GM19468 (cell line): Measurements from ENCODE around the gene PITPNM3.

Experiments
- ATAC-seq: cut with Tn5 transposase; IDR thresholded peaks from one replicate; pipeline ENCODE4 v1.9.1; 2021; ENCODE audit warnings: mild to moderate bottlenecking, moderate library complexity, moderate number of reproducible peaks; ENCODE audit not compliant: unreplicated experiment; ENCODE audit errors: extremely low read depth

The PITPNM3 gene

DNA sequence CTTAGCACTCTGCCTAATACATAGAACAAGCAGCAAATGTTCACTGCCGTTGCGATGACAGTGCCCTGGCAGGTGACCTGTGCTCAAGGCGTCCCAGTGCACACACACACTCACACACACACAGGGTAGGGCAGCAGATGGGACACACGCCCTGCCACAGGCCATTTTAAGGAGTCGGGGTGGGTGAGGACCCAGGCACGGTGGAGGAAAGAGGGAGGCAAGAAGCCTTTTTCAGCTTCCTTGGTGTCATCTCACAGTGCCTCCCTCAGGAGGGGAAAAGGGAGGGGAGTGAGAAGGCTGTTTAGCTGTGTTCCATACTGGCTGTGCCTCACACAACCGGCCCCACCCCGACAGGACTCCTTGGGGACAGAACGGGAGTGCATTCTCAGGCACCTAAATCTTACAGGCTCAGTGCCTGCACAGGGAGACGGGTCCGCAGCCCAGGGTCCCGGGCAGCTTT is 1.5 kb downstream of the PITPNM3 start:
- no peak for ATAC-seq

DNA sequence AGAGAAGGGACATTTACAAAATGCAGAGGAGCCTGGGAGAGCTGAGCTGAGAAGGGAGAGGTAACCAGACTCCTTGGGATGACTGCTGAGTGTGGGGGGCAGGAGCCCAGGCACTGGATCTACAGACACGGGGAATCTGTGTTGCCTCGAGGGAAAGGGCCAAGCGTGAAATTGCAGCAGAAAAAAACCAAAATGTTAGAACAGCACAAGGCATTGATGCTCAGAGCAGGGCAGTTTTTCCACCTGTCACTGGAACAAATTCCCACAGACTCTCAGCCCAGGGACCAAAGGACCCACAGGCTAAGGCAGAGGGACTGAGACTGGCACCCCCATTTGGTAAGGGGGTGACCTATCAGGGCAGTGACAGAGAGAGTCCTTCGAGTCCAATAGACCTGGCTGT is 2.0 kb downstream of the PITPNM3 start:
- no peak for ATAC-seq

DNA sequence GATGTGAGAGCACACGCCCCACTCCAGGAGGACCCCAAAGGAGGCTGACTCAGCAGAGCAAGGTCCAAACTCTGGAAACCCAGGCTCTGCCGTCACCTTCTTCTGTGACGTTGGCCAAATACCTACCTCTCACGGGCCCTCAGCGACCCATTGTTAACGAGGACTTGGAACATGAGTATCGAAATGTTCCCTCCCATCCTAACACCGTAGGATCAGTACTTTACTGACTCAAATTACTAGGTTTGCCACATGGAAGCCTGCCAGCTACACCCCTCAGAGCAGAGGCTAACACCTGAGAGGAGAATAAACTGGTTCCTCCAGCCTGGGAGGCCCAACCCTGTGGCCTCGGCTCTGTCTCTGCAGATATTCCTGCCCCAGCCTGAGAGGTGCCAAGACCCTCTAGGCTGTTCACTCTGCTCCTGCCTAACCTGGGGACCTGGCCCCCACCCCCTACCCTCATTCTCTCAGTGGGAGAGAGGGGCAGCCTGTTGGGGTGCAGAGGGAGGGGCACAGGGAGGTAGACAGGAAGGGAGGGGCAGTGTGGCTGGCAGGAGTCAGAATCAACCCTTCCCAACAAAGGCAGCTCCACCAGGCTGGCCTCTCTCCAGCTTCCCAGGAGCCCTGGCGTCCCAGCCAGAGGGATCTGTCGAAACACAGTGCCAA is 4.4 kb downstream of the PITPNM3 start:
- no peak for ATAC-seq

DNA sequence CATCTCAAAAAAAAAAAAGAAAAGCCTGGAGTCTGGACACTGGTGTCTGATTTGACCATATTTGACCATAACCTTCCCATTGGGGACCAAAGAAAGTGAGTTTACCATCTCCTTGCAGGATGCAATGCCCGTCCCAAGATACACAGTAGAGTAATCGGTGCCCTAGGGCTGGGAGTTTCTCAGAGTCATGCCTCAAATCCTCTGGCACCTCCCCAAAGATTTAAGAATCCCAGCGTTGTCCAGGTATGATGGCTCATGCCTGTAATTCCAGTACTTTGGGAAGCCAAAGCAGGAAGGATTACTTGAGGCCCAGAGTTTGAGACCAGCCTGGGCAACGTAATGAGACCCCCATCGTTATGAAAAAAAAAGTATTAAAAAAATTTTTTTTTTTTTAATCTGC is 5.0 kb downstream of the PITPNM3 start:
- no peak for ATAC-seq

DNA sequence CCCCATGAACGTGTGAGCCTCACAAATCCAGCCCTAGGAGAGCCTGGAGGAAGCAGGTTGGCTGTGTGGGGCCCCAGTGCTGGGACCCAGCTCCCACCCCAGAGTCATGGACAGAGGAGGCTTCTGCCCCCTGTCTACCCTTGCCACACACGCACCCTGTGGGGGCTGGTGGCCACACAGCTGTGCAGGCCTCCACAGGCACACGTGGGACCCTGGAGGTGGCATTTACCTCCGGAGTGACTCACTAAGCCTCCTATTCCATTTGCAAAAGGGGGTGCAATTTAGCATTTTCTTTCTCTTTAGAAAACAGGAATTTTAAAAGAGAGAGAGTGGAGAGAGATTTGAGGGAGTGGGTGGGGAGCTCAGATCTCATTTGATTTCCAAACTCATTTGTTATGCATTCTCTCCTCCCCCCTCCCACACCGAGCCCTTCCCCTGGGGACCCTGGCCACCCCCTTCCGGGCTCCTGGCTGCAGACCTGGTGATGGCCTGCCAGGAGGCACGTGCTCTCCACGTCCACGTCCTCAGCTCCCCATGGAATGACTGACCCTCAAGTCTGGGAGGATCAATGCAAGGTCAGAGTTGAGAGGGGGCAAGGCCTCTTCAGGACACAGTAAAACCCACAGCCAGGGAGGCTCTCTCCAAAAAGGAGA is 6.8 kb downstream of the PITPNM3 start:
- ATAC-seq = no peak

DNA sequence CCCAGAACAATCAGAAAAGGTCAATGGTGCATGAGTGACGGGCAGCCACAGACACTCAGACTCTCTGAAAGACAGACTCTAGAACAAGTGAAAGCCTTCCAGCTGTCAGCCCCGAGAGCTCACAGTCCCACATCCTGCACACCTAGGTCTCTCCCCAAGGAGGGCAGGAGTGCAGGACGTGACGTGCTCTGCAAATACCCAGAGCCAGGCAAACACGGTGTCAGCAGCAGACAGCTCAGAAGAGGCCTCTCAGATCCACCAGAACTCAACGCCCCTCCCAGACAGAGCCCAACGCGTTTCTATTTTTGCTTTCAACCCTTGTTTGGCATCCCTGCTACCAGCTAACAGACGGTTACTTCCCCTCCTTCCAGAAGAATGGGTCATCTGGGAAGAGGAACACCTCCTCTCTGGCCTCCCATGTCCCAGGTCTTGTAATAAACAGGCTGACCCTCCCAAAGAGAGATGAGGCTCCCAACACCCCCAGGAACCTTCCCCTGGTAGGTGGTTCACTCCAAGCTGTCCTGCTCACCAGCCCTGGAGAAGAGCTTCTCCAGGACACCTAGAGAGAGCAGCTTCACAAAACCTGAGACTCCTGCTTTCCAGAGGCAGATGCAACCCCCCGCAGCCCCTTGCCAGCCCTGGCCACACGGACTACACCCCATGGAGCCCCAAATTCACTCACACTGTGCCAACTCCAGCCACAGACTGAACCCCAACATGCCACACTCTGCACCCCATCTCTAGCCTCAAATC is 7.6 kb downstream of the PITPNM3 start:
- peak; percentile 36 for ATAC-seq

DNA sequence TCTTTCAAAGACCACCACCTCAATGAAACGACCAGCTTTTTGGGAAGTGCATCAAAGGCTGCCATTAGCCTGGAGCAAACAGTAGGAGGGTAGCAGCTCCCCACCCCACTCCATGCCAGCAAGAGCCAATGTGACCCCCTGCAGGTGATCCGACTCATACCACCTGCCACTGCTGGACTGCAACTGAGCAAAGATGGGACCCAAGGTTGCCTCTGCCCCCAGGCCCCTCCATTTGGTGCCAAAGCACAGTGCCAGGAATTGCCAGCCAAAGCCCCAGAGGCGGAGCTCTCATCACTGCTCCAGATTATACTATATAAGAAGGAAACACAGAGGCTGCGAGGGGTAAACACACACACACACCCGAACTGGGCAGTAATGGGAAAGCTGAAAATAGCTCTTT is 8.3 kb downstream of the PITPNM3 start:
- ATAC-seq = no peak

DNA sequence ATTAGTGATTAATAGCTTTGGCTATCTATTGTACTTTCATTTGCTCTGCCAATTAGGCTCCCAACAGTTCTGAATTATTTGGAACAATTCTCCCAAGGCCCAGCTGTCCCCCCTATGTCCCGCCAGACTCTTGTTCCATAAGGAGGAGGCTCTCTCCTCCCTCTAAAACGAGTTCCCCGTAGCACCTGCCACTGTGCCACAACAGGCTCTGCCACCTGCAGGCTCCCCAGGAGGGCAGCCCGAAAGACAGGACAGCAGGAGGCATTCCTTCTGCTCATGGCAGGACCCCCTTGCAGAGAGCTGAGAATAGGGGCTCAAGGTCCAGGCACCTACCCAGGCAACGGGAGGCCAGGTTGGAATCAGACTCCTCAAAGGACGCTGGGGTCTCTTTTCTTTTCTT is 9.0 kb downstream of the PITPNM3 start:
- no peak for ATAC-seq

DNA sequence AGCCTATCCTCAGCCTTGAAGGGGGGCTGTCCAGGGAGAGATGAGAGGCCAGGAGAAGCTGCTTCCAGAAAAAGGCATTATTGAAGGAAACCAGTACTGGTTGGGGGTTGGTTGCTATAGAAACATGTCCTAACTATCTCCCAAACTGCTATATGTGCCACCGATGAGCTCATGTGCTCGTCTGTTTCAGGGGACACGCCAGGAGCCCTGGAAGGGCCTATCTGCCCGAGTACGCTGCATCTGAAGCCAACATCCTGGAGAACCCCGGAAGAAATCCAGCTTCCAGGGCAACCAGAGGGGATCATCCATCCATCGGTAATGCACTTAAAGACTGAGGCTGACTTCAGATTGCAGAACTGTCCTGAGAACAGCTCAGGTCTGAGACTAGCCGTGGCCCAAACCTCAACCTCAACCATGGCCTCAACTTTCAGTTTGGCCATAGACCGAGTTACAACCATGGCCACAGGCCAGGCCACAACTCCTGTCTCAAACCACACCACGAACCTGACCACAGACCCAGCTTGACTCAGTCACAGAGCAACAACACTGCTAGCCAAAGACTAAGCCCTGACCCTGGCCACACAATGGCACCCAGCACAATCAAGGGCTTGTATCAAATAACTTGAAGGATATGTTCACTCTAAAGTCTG is 10.2 kb downstream of the PITPNM3 start:
- no peak for ATAC-seq

DNA sequence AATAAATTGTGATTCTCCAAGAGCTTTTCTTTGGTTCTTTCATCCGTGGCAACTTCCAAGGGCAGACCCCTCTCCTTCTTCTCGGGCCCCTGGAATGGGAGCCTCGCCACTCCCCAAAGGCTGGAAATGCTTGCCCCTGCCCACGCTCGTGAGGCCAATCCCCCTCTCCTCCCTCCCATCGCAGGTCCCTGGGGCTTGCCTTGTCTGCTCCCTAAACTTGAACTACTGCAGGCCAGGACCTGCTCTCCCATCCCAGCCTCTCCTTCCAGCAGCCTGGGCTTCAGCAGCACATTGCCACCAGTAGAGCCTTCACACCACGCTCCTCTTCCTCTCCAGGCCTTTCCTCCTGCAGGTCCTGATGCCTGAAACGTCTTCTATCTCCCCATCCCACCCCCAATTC is 11.1 kb downstream of the PITPNM3 start:
- no peak for ATAC-seq

DNA sequence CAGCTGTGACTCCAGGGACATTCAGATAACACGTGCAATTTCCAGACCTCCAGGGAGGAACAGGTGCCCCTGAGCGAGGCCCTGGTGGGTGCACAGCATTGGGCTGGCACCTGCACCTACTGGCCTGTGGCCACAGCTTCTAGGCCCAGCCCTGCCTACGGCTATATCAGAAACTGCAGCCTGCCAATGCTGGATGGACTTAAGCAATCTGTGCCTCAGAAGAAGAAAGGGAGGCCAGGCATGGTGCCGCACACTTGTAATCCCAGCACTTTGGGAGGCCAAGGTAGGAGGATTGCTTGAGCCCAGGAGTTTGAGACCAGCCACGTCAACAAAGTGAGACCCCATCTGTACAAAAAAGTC is 12.4 kb downstream of the PITPNM3 start:
- no peak for ATAC-seq

DNA sequence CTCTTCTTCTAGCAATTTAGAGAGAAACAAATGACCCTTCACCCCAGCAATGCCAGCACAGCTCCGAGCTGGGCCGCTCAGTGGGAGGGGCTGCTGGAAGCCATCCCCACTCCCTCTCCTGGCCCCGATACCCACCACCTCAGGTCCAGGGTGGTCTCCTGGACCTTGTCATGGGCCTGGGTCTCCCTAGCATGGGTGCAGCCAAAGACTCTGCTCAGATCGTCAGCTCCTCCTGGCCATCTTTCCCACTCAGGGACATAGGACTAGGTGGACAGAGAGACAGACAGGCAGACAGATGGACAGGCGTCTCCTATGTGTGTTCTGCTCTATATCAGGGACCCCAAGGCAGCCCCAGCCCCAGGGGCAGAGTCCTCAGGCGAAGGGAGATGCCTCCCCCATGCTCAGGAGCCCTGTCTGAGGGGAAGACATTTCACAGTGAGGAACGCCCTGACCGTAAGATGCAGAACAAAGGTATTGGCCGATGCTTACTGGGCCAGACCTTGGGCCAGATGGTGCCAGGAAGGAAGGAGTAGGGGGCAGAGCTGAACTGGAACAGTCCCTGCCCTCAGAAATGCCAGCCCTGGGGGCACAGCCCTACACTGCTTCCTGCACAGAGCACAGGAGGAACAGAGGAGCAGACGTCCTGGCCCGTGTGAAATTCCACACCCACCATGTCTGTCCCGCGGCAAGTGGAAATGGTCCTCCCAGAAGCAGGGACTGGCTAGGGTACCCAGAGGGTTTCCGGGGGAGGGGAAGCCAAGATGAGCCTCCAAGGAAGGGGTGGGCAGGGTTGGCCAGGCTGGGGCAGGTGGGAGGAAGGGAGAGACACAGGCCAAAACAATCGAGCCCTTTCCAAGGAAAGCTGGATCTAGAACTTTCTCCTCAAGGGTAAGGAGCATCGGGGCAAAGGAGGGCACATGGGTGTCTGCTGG is 13.0 kb downstream of the PITPNM3 start:
- no peak for ATAC-seq

DNA sequence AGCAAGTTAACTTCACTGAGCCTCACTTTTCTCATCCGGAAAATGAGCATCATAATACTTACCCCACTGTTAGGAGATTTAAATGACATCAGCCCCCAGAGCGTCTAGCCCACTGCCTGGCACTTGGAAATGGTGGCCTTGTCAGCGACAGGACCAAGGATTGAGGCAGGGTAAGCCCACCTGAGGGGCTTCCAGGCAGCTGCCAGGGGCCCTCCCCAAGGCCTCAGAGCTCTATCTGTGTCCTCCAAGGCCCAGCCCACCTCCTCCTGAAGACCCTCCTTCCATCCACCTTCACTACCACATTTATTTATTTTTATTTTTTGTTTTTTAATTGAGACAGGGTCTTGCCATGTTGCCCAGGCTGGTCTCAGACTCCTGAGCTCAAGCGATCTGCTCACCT is 13.8 kb downstream of the PITPNM3 start:
- no peak for ATAC-seq

DNA sequence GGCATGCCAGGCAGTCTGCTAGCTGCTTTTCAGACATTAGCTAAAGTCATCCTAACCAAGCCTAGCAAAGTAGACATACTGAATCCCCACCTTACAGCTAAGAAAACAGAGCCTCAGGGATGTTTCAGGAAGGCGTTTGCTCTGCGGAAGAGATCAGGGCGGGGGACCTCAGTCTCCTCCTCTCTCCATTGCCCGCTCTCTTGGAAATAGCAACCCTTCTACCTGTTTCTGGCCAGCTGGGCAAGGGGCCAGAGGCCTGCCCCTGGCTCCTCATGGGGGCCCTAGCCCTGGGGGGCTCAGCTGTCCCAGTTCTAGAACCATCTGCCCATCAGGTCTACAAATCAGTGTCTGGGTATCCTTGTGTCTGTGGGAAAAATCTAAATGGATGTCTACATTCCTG is 14.5 kb downstream of the PITPNM3 start:
- no peak for ATAC-seq

DNA sequence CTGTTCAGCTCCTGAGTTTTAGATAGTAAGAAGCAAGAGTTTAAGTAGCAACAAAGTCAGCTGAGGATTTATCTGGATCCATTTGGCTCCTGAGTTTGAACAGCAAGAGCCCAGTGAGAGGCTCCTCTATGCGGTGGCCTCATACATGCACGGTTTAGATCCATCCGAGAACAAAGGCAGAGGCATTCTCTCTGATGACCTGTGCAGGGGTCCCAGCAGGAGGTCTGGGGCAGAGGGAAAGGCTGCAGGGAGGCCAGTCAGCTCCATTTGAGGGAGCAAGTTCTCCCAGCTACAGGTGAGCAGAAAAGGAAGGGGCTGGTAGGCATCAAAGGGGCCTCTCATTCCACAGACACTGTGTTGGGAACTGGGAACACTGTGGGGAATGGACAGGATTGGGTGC is 16.5 kb downstream of the PITPNM3 start:
- ATAC-seq = no peak

DNA sequence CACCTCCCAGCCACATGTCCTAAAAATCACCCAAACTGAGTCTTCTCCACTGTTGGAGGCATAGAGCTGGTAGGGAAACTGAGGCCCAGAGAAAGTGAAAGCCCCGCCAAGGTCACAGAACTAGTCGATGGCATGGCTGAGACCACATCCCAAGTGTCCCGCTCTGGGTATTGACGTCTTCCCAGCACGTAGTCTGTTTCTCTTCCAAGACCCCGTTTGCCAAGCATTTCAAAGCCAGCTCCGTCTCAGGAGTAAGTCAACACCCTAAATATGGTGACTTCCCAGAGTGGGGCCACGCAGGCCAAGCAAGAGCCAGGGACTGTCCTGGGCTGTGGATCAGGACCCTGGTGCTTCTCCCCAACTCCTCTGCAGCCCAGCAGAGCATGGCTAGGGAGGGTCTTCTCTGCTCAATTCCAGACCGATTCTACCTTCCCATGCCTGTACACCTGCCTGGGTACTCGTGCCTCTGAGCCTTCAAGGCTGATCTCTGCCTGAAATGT is 19.7 kb downstream of the PITPNM3 start:
- no peak for ATAC-seq

DNA sequence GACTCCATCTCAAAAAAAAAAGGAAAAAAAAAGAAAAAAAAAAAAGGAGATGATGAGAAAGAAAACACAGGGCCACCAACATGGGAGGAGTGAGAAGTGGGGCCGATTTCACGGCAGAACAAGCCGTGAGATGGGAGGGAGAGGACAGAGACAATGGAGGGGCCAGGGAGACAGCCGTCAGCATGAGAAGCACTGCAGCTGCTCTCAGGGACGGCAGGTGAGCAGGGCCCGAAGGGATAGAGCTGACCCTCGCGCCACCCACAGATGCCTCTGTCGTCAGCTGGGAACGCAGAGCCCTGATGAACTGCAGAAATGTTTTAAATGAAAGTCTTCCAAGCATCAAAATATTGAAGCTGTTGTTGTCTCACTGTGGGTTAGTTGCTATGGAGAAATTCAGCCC is 20.3 kb downstream of the PITPNM3 start:
- ATAC-seq = no peak

DNA sequence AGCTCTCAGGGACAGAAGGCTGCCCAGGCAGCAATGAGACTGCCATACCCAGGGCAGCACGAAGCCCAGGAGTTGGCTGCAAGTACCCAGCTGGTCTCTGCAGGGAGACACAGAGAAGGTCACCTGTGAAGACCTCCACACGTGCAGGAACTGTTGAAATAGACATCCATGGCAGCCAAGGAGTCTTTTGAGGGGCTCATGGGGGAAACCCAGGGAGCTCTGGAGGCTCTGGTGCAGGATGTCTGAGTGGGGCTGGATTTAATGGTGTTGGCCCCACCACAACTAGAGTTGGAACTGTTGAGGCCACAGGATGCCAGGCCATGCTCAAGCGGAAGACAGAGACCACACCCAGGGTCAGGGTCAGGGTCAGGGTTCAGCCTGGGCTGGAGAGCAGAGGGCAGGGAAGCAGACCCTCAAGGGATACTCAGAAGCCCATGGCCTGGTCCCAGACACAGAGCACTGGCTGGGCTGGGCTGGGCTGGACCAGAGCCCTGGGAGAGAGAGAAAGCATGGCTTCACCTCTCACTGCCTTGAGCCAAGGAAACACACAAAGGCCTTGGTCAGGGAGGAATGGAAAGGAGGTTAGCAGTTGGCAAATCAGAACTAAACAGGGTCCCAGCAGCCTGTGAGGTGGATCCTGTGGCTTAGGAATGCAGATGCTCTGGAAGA is 21.4 kb downstream of the PITPNM3 start:
- no peak for ATAC-seq

DNA sequence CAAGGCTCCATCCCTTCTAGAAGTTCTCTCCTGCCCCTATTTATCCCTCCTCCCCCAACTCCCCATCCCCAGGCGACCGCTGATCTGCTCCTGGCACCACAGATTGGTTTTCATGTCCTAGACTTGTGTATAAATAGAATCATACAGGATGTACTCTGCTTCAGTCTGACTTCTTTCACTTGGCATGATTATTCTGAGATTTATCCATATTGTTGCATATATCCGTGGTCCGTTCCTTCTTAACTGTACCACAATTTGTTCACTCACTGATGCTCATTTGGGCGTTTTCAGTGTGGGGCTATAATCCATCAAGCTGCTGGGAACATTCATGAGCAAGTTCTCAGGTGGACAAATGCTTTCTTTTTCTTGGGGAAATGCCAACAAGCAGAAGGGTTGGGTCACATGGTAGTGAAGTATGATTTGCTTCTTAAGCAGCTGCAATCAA is 23.9 kb downstream of the PITPNM3 start:
- ATAC-seq = no peak
